OCI-LY3 (cell line): ENCODE measurements around the gene C4A.
A peak's percentile ranks its signal among the peaks of the same experiment; 100 is the strongest.
"Not testable (repeated sequence)": the region's sequence is repeated elsewhere in the genome, so short reads cannot be mapped to it uniquely, and the experiment has no call there.

Source experiments
- H2AFZ ChIP-seq: fragments of 200-600, 300-600 bp; shearing (Covaris generic); 2 replicates; pipeline ENCODE4 v1.6.0; 2014; ENCODE audit warnings: antibody characterized with exemption, low read depth, low read length
- H3K27ac ChIP-seq: fragments of 200-600, 300-600 bp; sonication (generic); 2 replicates; pipeline ENCODE4 v1.5.1; 2014; ENCODE audit warnings: mild to moderate bottlenecking, low read length, moderate library complexity, mixed read lengths
- H3K27me3 ChIP-seq: fragments of 200-600, 300-600 bp; sonication (generic); 2 replicates; pipeline ENCODE4 v1.6.1; 2014; ENCODE audit warnings: low read depth, low read length, mixed read lengths
- H3K36me3 ChIP-seq: fragments of 200-600, 300-600 bp; sonication (generic); replicated peaks from 2 replicates; pipeline ENCODE3; 2014; ENCODE audit warnings: low read depth, low read length, mixed read lengths
- H3K4me1 ChIP-seq: fragments of 300-600, 200-600 bp; sonication (generic); 2 replicates; pipeline ENCODE4 v1.6.1; 2014; ENCODE audit warnings: low read length, mixed read lengths
- H3K4me2 ChIP-seq: fragments of 200-600, 300-600 bp; sonication (generic); 2 replicates; pipeline ENCODE4 v1.6.1; 2014; ENCODE audit warnings: low read length, mixed read lengths
- H3K4me3 ChIP-seq: fragments of 300-600, 200-600 bp; sonication (generic); 2 replicates; pipeline ENCODE4 v1.5.1; 2014; ENCODE audit warnings: antibody characterized with exemption, mild to moderate bottlenecking, low read length, moderate library complexity
- H3K79me2 ChIP-seq: fragments of 300-600, 200-600 bp; shearing (Covaris generic); 2 replicates; pipeline ENCODE4 v1.6.1; 2014; ENCODE audit warnings: mild to moderate bottlenecking, low read length, mixed read lengths
- H3K9ac ChIP-seq: fragments of 300-600, 200-600 bp; shearing (Covaris generic); 2 replicates; pipeline ENCODE4 v1.6.0; 2014; ENCODE audit warnings: mild to moderate bottlenecking, low read length, moderate library complexity
- H3K9me3 ChIP-seq: fragments of 200-600, 300-600 bp; shearing (Covaris generic); 2 replicates; pipeline ENCODE4 v1.6.1; 2014; ENCODE audit warnings: low read length, mixed read lengths; ENCODE audit not compliant: insufficient read depth
- H4K20me1 ChIP-seq: fragments of 200-600, 300-600 bp; sonication (generic); 2 replicates; pipeline ENCODE4 v1.6.1; 2016; ENCODE audit warnings: low read length, mixed read lengths; ENCODE audit not compliant: insufficient read depth
- EZH2phosphoT487 ChIP-seq: fragments of 200-600 bp; shearing (Covaris generic); IDR thresholded peaks from 2 replicates; pipeline ENCODE4 v1.6.1; 2018; ENCODE audit warnings: antibody characterized with exemption, mixed run types, low read depth
- TF ChIP-seq, protein P1 (sequence below): fragments of 200-600, 300-600 bp; sonication (generic); IDR thresholded peaks from 2 replicates; pipeline ENCODE4 v1.5.1; 2014; ENCODE audit warnings: antibody characterized with exemption, low read length, low read depth

C4A gene

DNA sequence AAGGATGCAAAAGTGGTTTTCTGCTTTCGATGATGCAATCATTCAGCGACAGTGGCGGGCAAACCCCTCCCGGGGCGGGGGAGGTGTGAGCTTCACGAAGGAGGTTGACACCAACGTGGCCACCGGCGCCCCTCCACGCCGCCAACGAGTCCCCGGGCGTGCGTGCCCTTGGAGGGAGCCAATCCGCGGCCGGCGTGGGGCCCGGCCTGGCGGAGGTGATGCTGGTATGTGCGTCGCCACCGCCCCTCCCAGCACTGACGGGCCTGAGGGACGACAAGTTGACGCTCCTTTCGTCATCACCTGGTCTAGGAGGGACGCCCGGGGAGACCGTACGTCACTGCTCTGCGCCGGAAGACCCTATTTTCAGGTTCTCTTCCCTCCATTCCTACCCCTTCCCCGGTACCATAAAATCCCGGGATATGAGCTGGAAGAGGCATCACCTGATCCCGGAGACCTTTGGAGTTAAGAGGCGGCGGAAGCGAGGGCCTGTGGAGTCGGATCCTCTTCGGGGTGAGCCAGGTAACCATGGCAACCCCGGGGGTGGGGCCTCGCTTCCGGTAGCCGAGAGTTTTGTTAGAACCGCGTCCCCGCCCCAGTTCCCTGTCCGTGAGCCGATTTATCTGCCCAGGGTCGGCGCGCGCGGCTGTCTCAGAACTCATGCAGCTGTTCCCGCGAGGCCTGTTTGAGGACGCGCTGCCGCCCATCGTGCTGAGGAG is 9.7 kb upstream of the C4A start, which contains the start of gene DXO:
DXO (minus strand) TSS at position 146 of the 716 bp plus-strand sequence. CDS start 463 bp downstream, outside the sequence.
- peak within 1 kb of the TSS; percentile 80 for H3K4me3 ChIP-seq
- no peaks in the 10 kb centered on the region for H3K9me3 ChIP-seq
- H4K20me1 ChIP-seq = no peaks in the 10 kb centered on the region
- H3K4me2 ChIP-seq = peak within 1 kb of the TSS; percentile 95
- H3K79me2 ChIP-seq = peaks cover 11% of the 10 kb centered on the region
- H3K9ac ChIP-seq = peak within 1 kb of the TSS; percentile 85
- no peaks in the 10 kb centered on the region for H3K27me3 ChIP-seq
- TF ChIP-seq, protein P1, sequence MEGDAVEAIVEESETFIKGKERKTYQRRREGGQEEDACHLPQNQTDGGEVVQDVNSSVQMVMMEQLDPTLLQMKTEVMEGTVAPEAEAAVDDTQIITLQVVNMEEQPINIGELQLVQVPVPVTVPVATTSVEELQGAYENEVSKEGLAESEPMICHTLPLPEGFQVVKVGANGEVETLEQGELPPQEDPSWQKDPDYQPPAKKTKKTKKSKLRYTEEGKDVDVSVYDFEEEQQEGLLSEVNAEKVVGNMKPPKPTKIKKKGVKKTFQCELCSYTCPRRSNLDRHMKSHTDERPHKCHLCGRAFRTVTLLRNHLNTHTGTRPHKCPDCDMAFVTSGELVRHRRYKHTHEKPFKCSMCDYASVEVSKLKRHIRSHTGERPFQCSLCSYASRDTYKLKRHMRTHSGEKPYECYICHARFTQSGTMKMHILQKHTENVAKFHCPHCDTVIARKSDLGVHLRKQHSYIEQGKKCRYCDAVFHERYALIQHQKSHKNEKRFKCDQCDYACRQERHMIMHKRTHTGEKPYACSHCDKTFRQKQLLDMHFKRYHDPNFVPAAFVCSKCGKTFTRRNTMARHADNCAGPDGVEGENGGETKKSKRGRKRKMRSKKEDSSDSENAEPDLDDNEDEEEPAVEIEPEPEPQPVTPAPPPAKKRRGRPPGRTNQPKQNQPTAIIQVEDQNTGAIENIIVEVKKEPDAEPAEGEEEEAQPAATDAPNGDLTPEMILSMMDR = no peak
- TF ChIP-seq EZH2phosphoT487 = no peak
- H2AFZ ChIP-seq = peak within 1 kb of the TSS; percentile 65
- H3K36me3 ChIP-seq = no peaks in the 10 kb centered on the region
- peak within 1 kb of the TSS; percentile 63 for H3K27ac ChIP-seq
- peaks cover 14% of the 10 kb centered on the region for H3K4me1 ChIP-seq

DNA sequence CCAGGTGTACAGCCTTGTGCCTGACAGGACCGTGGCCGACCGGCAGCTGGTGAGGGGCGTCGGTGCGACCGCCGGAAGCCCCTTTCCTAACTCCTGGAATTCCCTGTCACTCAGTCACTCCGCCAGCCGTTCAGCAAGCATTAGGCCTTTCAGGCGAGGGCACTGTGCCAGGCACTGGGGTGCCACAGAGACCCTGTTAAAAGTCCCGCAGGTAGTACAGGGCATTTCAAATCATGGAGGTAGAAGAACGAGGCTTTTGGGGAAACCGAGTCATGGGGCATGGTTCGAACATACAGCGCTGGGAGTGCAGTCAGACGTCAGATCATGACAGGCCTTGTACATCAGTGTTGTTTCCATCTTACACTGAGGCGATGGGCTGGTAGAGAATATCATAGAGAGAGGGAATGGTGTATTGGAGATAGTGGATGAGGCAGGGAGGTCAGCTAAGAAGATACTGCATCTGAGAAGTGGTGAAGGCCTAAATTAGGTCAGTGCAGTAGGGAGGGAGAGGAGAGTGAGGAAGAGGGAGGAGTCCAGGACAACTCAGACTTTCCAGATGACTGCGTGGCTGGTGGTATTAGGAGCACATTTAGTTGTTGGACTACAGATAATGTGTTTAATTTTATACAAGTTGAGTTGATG is 9.0 kb upstream of the C4A start:
- peak overlapping the region; percentile 85 for H3K9ac ChIP-seq

DNA sequence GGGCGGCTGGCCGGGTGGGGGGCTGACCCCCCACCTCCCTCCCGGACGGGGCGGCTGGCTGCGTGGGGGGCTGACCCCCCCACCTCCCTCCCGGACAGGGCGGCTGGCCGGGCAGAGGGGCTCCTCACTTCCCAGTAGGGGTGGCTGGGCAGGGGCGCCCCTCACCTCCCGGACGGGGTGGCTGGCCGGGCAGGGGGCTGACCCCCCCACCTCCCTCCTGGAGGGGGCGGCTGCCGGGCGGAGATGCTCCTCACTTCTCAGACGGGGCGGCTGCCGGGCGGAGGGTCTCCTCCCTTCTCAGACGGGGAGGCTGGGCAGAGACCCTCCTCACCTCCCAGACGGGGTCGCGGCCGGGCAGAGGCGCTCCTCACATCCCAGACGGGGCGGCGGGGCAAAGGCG is 5.8 kb upstream of the C4A start:
- H3K36me3 ChIP-seq, H3K79me2 ChIP-seq, H3K9me3 ChIP-seq, H3K4me2 ChIP-seq, H3K4me3 ChIP-seq, H2AFZ ChIP-seq, H3K27me3 ChIP-seq, H3K9ac ChIP-seq, H4K20me1 ChIP-seq, H3K27ac ChIP-seq: not testable (repeated sequence)
- H3K4me1 ChIP-seq = peaks cover 10% of the 10 kb centered on the region

More for the DNA sequence above, 9.0 kb upstream of the C4A start:
- peak overlapping the region; percentile 80 for H3K4me3 ChIP-seq
- no peaks in the 10 kb centered on the region for H4K20me1 ChIP-seq
- peaks cover 11% of the 10 kb centered on the region for H3K79me2 ChIP-seq
- no peak overlapping the region for H3K27ac ChIP-seq
- no peaks in the 10 kb centered on the region for H3K27me3 ChIP-seq
- peak overlapping the region; percentile 89 for H3K4me2 ChIP-seq
- peak overlapping the region; percentile 65 for H2AFZ ChIP-seq
- no peaks in the 10 kb centered on the region for H3K36me3 ChIP-seq
- TF ChIP-seq, protein P1 = no peak
- no peak for TF ChIP-seq EZH2phosphoT487
- H3K4me1 ChIP-seq = peaks cover 14% of the 10 kb centered on the region
- H3K9me3 ChIP-seq = no peaks in the 10 kb centered on the region

DNA sequence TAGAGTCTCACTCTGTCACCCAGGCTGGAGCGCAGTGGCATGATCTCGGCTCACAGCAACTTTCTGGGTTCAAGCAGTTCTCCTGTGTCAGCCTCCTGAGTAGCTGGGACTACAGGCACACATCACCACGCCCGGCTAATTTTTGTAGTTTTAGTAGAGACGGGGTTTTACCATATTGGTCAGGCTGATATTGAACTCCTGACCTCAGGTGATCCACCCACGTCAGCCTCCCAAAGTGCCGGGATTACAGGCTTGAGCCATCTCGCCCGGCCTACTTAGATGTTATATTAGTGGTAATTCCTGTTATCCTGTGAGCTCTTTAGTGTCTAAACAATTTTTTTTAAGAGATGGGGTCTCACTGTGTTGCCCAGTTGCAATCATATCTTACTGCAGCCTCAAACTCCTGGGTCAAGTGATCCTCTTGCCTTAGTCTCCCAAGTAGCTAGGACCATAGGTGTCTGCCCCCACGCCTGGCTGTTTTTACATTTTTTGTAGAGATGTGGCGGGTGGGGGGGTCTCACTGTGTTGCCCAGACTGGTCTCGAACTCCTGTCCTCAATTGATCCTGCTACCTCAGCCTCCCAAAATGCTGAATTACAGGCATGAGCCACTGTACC is 3.9 kb upstream of the C4A start:
- Histone ChIP-seq H3K27ac (no peak overlapping the region), H3K4me1 (peaks cover 5% of the 10 kb centered on the region), H3K4me2 (no peak overlapping the region), H4K20me1 (no peaks in the 10 kb centered on the region), H3K9ac (no peak overlapping the region), H3K27me3 (no peaks in the 10 kb centered on the region), H3K36me3 (no peaks in the 10 kb centered on the region), H3K9me3 (no peaks in the 10 kb centered on the region), H3K4me3 (no peak overlapping the region), H3K79me2 (no peaks in the 10 kb centered on the region), H2AFZ (no peak overlapping the region)
- no peak for TF ChIP-seq EZH2phosphoT487
- TF ChIP-seq, protein P1 = no peak
